Vagina (tissue), 2 donors: ENCODE data around the gene POGLUT3. TPM values are rescaled to one million over a fixed set of nuclear protein-coding genes. Genes with fewer than 3 reads are reported as not detected.

Source experiments
- DNase-seq, 2 donors: peaks; one replicate each; pipeline ENCODE4 v3.0.0-alpha.2; 2017; ENCODE audit errors: extremely low spot score in 2 of 2
- H3K27ac ChIP-seq: fragments of 200-600 bp; sonication (generic); one replicate; pipeline ENCODE4 v1.5.1; 2019
- H3K27me3 ChIP-seq: fragments of 200-600 bp; sonication (generic); one replicate; pipeline ENCODE4 v1.5.1; 2019
- H3K36me3 ChIP-seq, 2 donors: fragments of 200-600 bp; sonication (generic); one replicate each; pipeline ENCODE4 v1.5.1; 2017 to 2019
- H3K4me1 ChIP-seq: fragments of 200-600 bp; sonication (generic); one replicate; pipeline ENCODE4 v1.5.1; 2019
- H3K4me3 ChIP-seq, 2 donors: fragments of 200-600 bp; sonication (generic); 1 replicate in 1 of 2; 2 replicates in 1 of 2; pipeline ENCODE4 v1.5.1; 2016 to 2019
- H3K9me3 ChIP-seq: fragments of 200-600 bp; sonication (generic); one replicate; pipeline ENCODE4 v1.5.1; 2019
- POLR2A ChIP-seq, 2 donors: fragments of 450-650 bp; IDR thresholded peaks; one replicate each; pipeline ENCODE4 v1.6.1; 2017; ENCODE audit warnings: antibody characterized with exemption in 2 of 2, mild to moderate bottlenecking in 2 of 2, moderate library complexity in 2 of 2
- POLR2AphosphoS5 ChIP-seq, 2 donors: sonication (generic); formaldehyde crosslinking; IDR thresholded peaks; one replicate each; pipeline ENCODE4 v1.9.0; 2017; ENCODE audit warnings: antibody characterized with exemption in 2 of 2, mild to moderate bottlenecking in 2 of 2, low read depth in 1 of 2; ENCODE audit not compliant: insufficient read depth in 1 of 2
- intact Hi-C: fragments of 100-400 bp; cut with DNase I; formaldehyde crosslinking; loops from one replicate; pipeline ENCODE4 v1.15.1; 2023
- total RNA-seq: library from RNA; depleted of rRNA; stranded (reverse); fragments of >200 nt; gene quantifications from one replicate; pipeline ENCODE4 v1.2.3, GENCODE V29; 2016
- TF ChIP-seq, protein P1 (sequence below), 3 experiments: fragments of 450-650 bp in 2 of 3; fragments of 200-600 bp in 1 of 3; sonication (generic) in 1 of 3; IDR thresholded peaks; one replicate each; pipeline ENCODE4 v1.5.1; 2017 to 2019; ENCODE audit warnings: antibody characterized with exemption in 3 of 3, mild to moderate bottlenecking in 2 of 3, moderate library complexity in 2 of 3

POGLUT3 gene
- total RNA-seq, 1 donor from 2014 or later: 24.8 TPM

DNA sequence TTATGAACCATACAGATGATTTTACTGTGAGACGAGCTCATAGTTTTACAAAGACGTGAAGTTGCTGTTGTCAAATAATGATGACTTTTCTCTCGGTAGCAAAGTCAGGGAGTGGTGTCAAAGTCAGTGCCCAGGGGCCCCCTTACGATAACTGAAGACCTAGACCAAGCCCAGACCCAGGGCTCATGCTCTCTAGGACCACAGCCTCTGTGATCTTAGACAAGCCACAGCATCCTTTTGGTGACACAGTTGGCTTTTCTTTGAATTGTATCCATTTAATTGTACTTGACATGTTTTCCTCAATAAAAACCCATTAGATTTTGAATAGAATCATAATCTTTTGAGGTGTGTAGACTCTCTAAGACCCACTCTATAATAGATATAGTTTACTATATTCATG is 17.9 kb upstream of the POGLUT3 start:
- Histone ChIP-seq H3K27ac (no peak overlapping the region), H3K4me1 (no peaks in the 10 kb centered on the region), H3K27me3 (no peaks in the 10 kb centered on the region), H3K4me3 (no peak overlapping the region), H3K9me3 (no peaks in the 10 kb centered on the region), H3K36me3 (peaks cover 0 to 14% of the 10 kb centered on the region in 2 donors)
- TF ChIP-seq, protein P1, sequence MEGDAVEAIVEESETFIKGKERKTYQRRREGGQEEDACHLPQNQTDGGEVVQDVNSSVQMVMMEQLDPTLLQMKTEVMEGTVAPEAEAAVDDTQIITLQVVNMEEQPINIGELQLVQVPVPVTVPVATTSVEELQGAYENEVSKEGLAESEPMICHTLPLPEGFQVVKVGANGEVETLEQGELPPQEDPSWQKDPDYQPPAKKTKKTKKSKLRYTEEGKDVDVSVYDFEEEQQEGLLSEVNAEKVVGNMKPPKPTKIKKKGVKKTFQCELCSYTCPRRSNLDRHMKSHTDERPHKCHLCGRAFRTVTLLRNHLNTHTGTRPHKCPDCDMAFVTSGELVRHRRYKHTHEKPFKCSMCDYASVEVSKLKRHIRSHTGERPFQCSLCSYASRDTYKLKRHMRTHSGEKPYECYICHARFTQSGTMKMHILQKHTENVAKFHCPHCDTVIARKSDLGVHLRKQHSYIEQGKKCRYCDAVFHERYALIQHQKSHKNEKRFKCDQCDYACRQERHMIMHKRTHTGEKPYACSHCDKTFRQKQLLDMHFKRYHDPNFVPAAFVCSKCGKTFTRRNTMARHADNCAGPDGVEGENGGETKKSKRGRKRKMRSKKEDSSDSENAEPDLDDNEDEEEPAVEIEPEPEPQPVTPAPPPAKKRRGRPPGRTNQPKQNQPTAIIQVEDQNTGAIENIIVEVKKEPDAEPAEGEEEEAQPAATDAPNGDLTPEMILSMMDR (IDR thresholded peaks at IDR 0.05): no peak
- no peak for TF ChIP-seq POLR2AphosphoS5 (IDR thresholded peaks at IDR 0.05; ENCODE audit: insufficient read depth in 1 of 2, low read depth in 1 of 2)
- TF ChIP-seq POLR2A (IDR thresholded peaks at IDR 0.05): no peak
- DNase-seq: no peak
- intact Hi-C loops: no loop called here

DNA sequence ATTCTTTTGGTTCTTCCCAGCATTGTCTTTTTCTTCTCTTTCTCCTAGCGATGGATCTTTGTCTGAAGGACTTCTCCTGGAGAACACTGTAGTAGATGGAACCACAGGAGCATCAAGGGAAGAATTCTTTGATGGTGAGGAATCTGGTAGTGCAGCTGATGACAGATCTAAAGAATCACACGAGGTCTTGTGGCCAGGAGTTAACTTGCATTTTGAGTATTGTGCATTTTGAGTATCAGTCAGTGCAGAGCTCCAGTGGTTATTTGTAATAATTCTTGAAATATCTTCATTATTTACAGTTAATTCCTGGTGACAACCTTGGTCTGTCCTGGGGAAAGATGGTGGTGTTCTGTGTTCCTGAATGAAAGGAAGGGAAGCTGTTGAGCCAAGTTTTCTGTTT is 14.5 kb upstream of the POGLUT3 start:
- Histone ChIP-seq H3K27me3 (no peaks in the 10 kb centered on the region), H3K4me1 (no peaks in the 10 kb centered on the region), H3K4me3 (no peak overlapping the region), H3K9me3 (no peaks in the 10 kb centered on the region), H3K27ac (no peak overlapping the region), H3K36me3 (peaks cover 0 to 14% of the 10 kb centered on the region in 2 donors)
- TF ChIP-seq, protein P1 (IDR thresholded peaks at IDR 0.05): no peak
- TF ChIP-seq POLR2AphosphoS5 (IDR thresholded peaks at IDR 0.05; ENCODE audit: insufficient read depth in 1 of 2, low read depth in 1 of 2) (no peak), POLR2A (IDR thresholded peaks at IDR 0.05) (no peak)
- DNase-seq: no peak
- intact Hi-C loops: no loop called here

DNA sequence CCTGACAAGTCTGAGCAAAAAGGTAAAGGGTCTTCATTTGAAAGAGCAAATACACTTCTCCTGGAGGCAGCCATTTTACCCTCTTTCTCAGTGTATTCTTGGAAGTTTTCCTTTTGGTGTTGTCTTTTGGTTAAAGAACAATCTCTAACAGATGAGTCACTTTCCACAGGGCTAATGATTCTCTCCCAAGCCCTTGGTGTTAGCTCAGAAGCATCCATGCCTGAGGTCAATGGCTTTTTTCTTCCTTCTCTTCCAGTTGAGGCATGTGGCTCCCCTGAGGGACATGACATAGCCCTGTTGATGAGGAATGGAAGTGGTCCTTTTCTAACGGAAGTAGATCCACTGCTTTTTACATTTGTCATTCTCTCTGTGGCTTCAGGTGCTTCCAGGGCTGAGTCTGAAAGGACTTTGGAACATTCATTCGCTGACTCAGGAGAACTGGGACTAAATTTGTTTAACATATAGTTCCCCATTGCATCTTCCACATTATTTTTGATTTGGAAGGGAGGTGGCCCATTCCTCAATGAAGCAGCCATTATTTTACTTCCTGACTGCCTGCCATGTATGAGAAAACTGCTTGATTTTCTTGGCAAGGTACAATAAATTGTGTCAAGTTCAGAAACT is 13.8 kb upstream of the POGLUT3 start:
- Histone ChIP-seq H3K4me1 (no peaks in the 10 kb centered on the region), H3K9me3 (no peaks in the 10 kb centered on the region), H3K27ac (no peak overlapping the region), H3K36me3 (peaks cover 0 to 14% of the 10 kb centered on the region in 2 donors), H3K27me3 (no peaks in the 10 kb centered on the region), H3K4me3 (no peak overlapping the region)
- no peak for TF ChIP-seq POLR2A (IDR thresholded peaks at IDR 0.05)
- no peak for TF ChIP-seq POLR2AphosphoS5 (IDR thresholded peaks at IDR 0.05; ENCODE audit: insufficient read depth in 1 of 2, low read depth in 1 of 2)
- TF ChIP-seq, protein P1 (IDR thresholded peaks at IDR 0.05): no peak
- DNase-seq: no peak
- intact Hi-C loops: no loop called here

DNA sequence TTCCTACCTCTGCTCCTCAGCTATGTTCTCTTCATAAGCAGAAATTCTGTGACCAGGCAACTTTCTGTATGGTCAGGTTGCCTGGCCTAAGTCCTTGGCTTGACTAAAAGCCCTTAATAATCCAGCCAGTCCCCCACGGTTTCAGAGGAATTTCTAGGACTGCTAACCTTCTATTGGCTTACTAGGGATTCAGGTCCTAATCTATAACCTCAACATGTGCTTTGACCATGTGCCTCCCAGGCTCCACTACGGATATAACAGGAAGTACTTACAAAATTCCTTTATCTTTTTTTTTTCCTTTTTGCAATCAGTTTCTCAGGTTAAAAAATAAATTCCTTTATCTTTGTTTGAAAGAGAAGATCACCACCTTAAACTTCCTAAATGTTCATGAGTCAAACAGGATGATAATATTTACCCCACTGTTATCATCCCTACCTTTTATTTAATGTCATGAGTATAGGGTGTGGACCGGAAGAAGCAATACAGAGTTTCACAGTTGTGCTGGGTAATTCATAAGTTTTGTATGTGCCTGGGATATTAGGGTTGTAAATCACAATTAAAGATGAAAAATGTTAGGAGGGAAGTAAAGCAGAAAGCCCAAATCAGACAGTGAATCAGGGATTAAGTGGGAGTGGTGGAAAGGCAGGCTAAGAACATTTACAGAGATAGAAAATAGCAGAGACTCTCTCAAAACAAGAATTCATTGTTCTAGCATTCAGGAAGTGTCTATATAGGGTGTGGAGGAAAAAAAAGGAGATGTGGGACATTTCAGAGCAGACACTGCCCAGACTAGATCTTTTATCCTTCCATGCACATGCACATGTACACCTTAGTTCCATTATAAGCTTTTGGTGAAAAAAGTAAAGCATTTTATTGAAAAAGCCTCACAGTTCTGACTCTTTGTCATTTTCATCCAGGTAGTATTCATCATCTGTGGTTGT is 10.7 kb upstream of the POGLUT3 start:
- Histone ChIP-seq H3K4me3 (no peak overlapping the region), H3K27me3 (no peaks in the 10 kb centered on the region), H3K9me3 (no peaks in the 10 kb centered on the region), H3K36me3 (peaks cover 0 to 8% of the 10 kb centered on the region in 2 donors), H3K27ac (no peak overlapping the region), H3K4me1 (no peaks in the 10 kb centered on the region)
- intact Hi-C loops: no loop called here
- TF ChIP-seq POLR2AphosphoS5 (IDR thresholded peaks at IDR 0.05; ENCODE audit: insufficient read depth in 1 of 2, low read depth in 1 of 2) (no peak), POLR2A (IDR thresholded peaks at IDR 0.05) (no peak)
- TF ChIP-seq, protein P1 (IDR thresholded peaks at IDR 0.05): no peak
- no peak for DNase-seq
